ENCODE results near the gene PPFIBP2. TPM values are rescaled to one million over a fixed set of nuclear protein-coding genes. Genes with fewer than 3 reads are reported as not detected.

PPFIBP2 gene
- total RNA-seq, 4 donors from 2014 or later: 68.2 to 139 (median 76.2) TPM

- Histone ChIP-seq H3K36me3 (no peaks in the 10 kb centered on the region), H3K27ac (no peak overlapping the region), H3K27me3 (peaks cover 8% of the 10 kb centered on the region), H3K4me3 (no peak overlapping the region), H3K9me3 (no peaks in the 10 kb centered on the region), H3K4me1 (peaks cover 3% of the 10 kb centered on the region)
- DNase-seq (ENCODE audit: low spot score in 2 of 2): no peak
- TF ChIP-seq POLR2AphosphoS5 (IDR thresholded peaks at IDR 0.05) (no peak), CTCF (IDR thresholded peaks at IDR 0.05) (no peak), EP300 (IDR thresholded peaks at IDR 0.05) (no peak), POLR2A (IDR thresholded peaks at IDR 0.05) (no peak)
- 75% methylated on average over 3 of the region's 3 CpGs for WGBS
Observed at GRCh38 chr11:7692426-7692825, 178.6 kb downstream of the PPFIBP2 start.

GRCh38 chr11:7694235-7694634 is 180.4 kb downstream of the PPFIBP2 start:
- Histone ChIP-seq H3K4me1 (peaks cover 3% of the 10 kb centered on the region), H3K27ac (no peak overlapping the region), H3K4me3 (no peak overlapping the region), H3K36me3 (no peaks in the 10 kb centered on the region), H3K9me3 (no peaks in the 10 kb centered on the region), H3K27me3 (peaks cover 8% of the 10 kb centered on the region)
- whole genome bisulfite sequencing: 85% methylated on average over 3 of the region's 3 CpGs
- DNase-seq (ENCODE audit: low spot score in 2 of 2): no peak
- TF ChIP-seq EP300 (IDR thresholded peaks at IDR 0.05): no peak
- TF ChIP-seq POLR2A (IDR thresholded peaks at IDR 0.05): no peak
- no peak for TF ChIP-seq CTCF (IDR thresholded peaks at IDR 0.05)
- no peak for TF ChIP-seq POLR2AphosphoS5 (IDR thresholded peaks at IDR 0.05)

GRCh38 chr11:7696424-7696823 is 182.6 kb downstream of the PPFIBP2 start:
- no peak for TF ChIP-seq POLR2AphosphoS5 (IDR thresholded peaks at IDR 0.05)
- TF ChIP-seq CTCF (IDR thresholded peaks at IDR 0.05): no peak
- TF ChIP-seq EP300 (IDR thresholded peaks at IDR 0.05): no peak
- no peak for TF ChIP-seq POLR2A (IDR thresholded peaks at IDR 0.05)
- Histone ChIP-seq H3K36me3 (no peaks in the 10 kb centered on the region), H3K27ac (no peak overlapping the region), H3K4me3 (no peak overlapping the region), H3K4me1 (peaks cover 3% of the 10 kb centered on the region), H3K27me3 (peaks cover 8% of the 10 kb centered on the region), H3K9me3 (no peaks in the 10 kb centered on the region)
- DNase-seq (ENCODE audit: low spot score in 2 of 2): no peak
- 83% methylated on average over 5 of the region's 5 CpGs for WGBS

Other genes starting within 250 kb of the PPFIBP2 start
- 1 to 10 TPM; 1.2 to 5.3 (median 2.2) TPM for gene OLFML1, start 28.5 kb upstream of the PPFIBP2 start, total RNA-seq
- gene CYB5R2, start 159.5 kb downstream of the PPFIBP2 start, total RNA-seq: 10 to 100 TPM; 30.7 to 78.4 (median 53.9) TPM
- gene OVCH2, start 192.5 kb downstream of the PPFIBP2 start, total RNA-seq: 10 to 100 TPM in 2 of 4 donors, 1 to 10 TPM in 2; 6.2 to 44.0 (median 20.3) TPM